ENCODE data around the gene CARD19. TPM values are rescaled to one million over a fixed set of nuclear protein-coding genes. Genes with fewer than 3 reads are reported as not detected.

The CARD19 gene
- polyA plus RNA-seq, 1 donor (not counting 4 experiments of a cell fraction or from before 2014, with no cell fraction given): 36.7 TPM

DNA sequence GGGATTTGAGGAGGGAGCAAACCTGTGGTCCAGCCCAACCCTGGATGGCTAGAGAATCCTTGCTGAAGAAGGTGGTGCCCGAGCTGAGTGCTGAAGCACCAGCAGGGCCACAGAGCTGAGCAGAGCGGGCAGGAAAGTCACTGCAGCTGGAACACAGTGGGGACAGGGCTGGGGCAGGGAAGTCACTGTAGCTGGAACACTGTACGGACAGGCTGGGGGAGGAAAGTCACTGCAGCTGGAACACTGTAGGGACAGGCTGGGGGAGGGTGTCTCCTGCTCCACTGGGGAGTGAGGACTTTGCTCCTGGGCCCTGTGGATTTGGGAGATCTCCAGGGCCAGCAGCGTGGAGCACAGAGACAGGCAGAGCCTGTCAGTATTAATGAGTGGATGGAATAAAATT, 46.5 kb upstream of the CARD19 start:
- H3K27me3 ChIP-seq (ENCODE audit: control insufficient read depth, extremely low read depth, insufficient read depth, low read length): no peaks in the 10 kb centered on the region
- no peak overlapping the region for H3K4me2 ChIP-seq (ENCODE audit: control insufficient read depth, extremely low read depth, insufficient read depth, low read depth, low read length)
- H3K9me1 ChIP-seq (ENCODE audit: control insufficient read depth, extremely low read depth, insufficient read depth, low read length): no peaks in the 10 kb centered on the region
- H2AFZ ChIP-seq (ENCODE audit: control insufficient read depth, low read length): no peak overlapping the region
- no peaks in the 10 kb centered on the region for H3K79me2 ChIP-seq (ENCODE audit: control insufficient read depth, insufficient read depth, low read length)
- H4K20me1 ChIP-seq (ENCODE audit: control insufficient read depth, extremely low read depth, insufficient read depth, low read length): no peaks in the 10 kb centered on the region
- no peak for TF ChIP-seq EZH2 (IDR thresholded peaks at IDR 0.05; ENCODE audit: low read length)
- TF ChIP-seq, protein P1, sequence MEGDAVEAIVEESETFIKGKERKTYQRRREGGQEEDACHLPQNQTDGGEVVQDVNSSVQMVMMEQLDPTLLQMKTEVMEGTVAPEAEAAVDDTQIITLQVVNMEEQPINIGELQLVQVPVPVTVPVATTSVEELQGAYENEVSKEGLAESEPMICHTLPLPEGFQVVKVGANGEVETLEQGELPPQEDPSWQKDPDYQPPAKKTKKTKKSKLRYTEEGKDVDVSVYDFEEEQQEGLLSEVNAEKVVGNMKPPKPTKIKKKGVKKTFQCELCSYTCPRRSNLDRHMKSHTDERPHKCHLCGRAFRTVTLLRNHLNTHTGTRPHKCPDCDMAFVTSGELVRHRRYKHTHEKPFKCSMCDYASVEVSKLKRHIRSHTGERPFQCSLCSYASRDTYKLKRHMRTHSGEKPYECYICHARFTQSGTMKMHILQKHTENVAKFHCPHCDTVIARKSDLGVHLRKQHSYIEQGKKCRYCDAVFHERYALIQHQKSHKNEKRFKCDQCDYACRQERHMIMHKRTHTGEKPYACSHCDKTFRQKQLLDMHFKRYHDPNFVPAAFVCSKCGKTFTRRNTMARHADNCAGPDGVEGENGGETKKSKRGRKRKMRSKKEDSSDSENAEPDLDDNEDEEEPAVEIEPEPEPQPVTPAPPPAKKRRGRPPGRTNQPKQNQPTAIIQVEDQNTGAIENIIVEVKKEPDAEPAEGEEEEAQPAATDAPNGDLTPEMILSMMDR (optimal IDR thresholded peaks at IDR 0.05 in 1 of 3, IDR thresholded peaks at IDR 0.05 in 1 of 3, conservative IDR thresholded peaks at IDR 0.05 in 1 of 3; ENCODE audit: extremely low read depth in 1 of 3, insufficient read depth in 2 of 3, low read length in 3 of 3): no peak
- no peak overlapping the region for H3K9ac ChIP-seq (ENCODE audit: control insufficient read depth, extremely low read depth, insufficient read depth, low read length)
- DNase-seq (ENCODE audit: low read depth, low spot score): no peak
- dilution Hi-C loops (cut with MboI; ENCODE audit: extremely low pct_ligation_motif_present, low sequenced_read_pairs): no loop called here
- H3K4me1 ChIP-seq (ENCODE audit: control insufficient read depth, extremely low read depth, insufficient read depth, low read length): no peaks in the 10 kb centered on the region
- H3K4me3 ChIP-seq (ENCODE audit: control insufficient read depth in 2 of 3, extremely low read depth in 1 of 3, insufficient read depth in 2 of 3, low read depth in 1 of 3, low read length in 3 of 3): no peak overlapping the region
- H3K9me3 ChIP-seq (ENCODE audit: control insufficient read depth, low read depth, low read length): no peaks in the 10 kb centered on the region
- H3K36me3 ChIP-seq (ENCODE audit: control insufficient read depth in 2 of 2, extremely low read depth in 1 of 2, insufficient read depth in 2 of 2, low read length in 2 of 2): no peaks in the 10 kb centered on the region
- H3K27ac ChIP-seq (ENCODE audit: control insufficient read depth, insufficient read depth, low read length): no peak overlapping the region
- FAIRE-seq: no peak

DNA sequence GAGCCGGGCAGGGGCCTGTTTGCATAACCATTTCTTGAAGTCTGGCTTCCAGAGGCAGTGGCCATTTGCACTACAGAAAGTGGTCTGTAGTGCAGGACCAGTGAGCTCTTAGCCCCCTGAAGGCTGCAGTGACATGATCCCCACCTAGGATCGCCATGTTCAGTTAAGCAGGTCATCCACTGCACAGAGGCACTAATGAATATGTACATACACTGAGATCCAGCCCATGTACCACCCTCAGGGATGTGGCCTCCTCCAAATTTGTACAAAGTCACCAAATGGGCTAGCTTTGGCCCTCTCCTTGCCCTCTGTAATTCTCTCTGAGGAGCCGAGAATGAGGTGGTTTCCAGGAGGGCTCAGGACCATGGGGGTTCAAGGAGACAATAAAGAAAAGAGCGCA, 45.8 kb upstream of the CARD19 start:
- no peak for TF ChIP-seq EZH2 (IDR thresholded peaks at IDR 0.05; ENCODE audit: low read length)
- TF ChIP-seq, protein P1 (optimal IDR thresholded peaks at IDR 0.05 in 1 of 3, IDR thresholded peaks at IDR 0.05 in 1 of 3, conservative IDR thresholded peaks at IDR 0.05 in 1 of 3; ENCODE audit: extremely low read depth in 1 of 3, insufficient read depth in 2 of 3, low read length in 3 of 3): no peak
- no peaks in the 10 kb centered on the region for H3K79me2 ChIP-seq (ENCODE audit: control insufficient read depth, insufficient read depth, low read length)

More for the DNA sequence above, 45.8 kb upstream of the CARD19 start:
- DNase-seq (ENCODE audit: low read depth, low spot score) (no peak), FAIRE-seq (no peak)
- no peaks in the 10 kb centered on the region for H3K4me1 ChIP-seq (ENCODE audit: control insufficient read depth, extremely low read depth, insufficient read depth, low read length)
- no peaks in the 10 kb centered on the region for H3K36me3 ChIP-seq (ENCODE audit: control insufficient read depth in 2 of 2, extremely low read depth in 1 of 2, insufficient read depth in 2 of 2, low read length in 2 of 2)
- no peak overlapping the region for H3K4me3 ChIP-seq (ENCODE audit: control insufficient read depth in 2 of 3, extremely low read depth in 1 of 3, insufficient read depth in 2 of 3, low read depth in 1 of 3, low read length in 3 of 3)
- no peak overlapping the region for H3K9ac ChIP-seq (ENCODE audit: control insufficient read depth, extremely low read depth, insufficient read depth, low read length)
- no peak overlapping the region for H2AFZ ChIP-seq (ENCODE audit: control insufficient read depth, low read length)
- no peaks in the 10 kb centered on the region for H3K9me1 ChIP-seq (ENCODE audit: control insufficient read depth, extremely low read depth, insufficient read depth, low read length)
- H3K9me3 ChIP-seq (ENCODE audit: control insufficient read depth, low read depth, low read length): no peaks in the 10 kb centered on the region
- H3K27ac ChIP-seq (ENCODE audit: control insufficient read depth, insufficient read depth, low read length): no peak overlapping the region
- no peaks in the 10 kb centered on the region for H3K27me3 ChIP-seq (ENCODE audit: control insufficient read depth, extremely low read depth, insufficient read depth, low read length)
- dilution Hi-C loops (cut with MboI; ENCODE audit: extremely low pct_ligation_motif_present, low sequenced_read_pairs): no loop called here
- H3K4me2 ChIP-seq (ENCODE audit: control insufficient read depth, extremely low read depth, insufficient read depth, low read depth, low read length): no peak overlapping the region
- no peaks in the 10 kb centered on the region for H4K20me1 ChIP-seq (ENCODE audit: control insufficient read depth, extremely low read depth, insufficient read depth, low read length)
